ENCODE results near the gene LMOD2. TPM values are rescaled to one million over a fixed set of nuclear protein-coding genes. Genes with fewer than 3 reads are reported as not detected.

Gene LMOD2
- not detected in 2 replicates for polyA plus RNA-seq (2011; rRNA removed)
- not detected in 2 replicates for polyA minus RNA-seq (2011; rRNA and poly(A)+ RNA removed)

DNA sequence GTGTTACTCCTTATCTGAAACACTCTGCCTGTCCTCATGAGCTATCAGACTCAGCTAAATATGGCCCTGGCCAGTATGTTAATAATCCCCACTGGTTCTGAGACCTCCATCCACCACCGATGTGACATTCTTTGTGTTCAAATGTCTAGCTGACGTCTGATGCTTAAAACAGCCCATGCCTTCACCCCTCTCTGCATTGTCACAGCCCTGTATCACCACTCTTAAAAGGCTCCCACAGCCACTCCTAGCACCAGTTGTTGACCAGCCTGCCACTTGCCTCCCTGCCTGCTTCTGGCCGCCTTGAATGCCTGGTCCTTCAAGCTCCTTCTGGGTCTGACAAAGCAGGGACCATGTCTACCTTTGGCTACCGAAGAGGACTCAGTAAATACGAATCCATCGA is at the start of gene LMOD2:
Gene LMOD2, plus strand, starts transcription at position 253 of the 400 bp plus-strand sequence. Its CDS starts 98 bp downstream, at position 351.
- Histone ChIP-seq H3K4me3 (ENCODE audit: low read depth, low read length) (no peak within 1 kb of the TSS), H3K36me3 (ENCODE audit: control insufficient read depth, insufficient read depth, low read length) (no peaks in the 10 kb centered on the region), H3K27me3 (ENCODE audit: control insufficient read depth, insufficient read depth, low read length) (peaks cover 1% of the 10 kb centered on the region; the same call in 1 of the 2 replicates)
- DNase-seq (ENCODE audit: low read depth): no peak
- ChIA-PET CTCF (interaction anchor here (1.9 to 2.4 kb wide), 2 partner anchors 11 to 46 kb away, joined by 4 to 11 read pairs; no protein-coding TSS in a partner anchor), POLR2A (no interaction called here)
- TF ChIP-seq CTCF (IDR thresholded peaks at IDR 0.05; ENCODE audit: insufficient read depth, low read depth, low read length): no peak

GRCh38 chr7:123607423-123607975 is 48.2 kb upstream of the LMOD2 start:
- DNase-seq (ENCODE audit: low read depth): no peak
- H3K4me3 ChIP-seq (ENCODE audit: low read depth, low read length): no peak overlapping the region
- ChIA-PET CTCF (no interaction called here), POLR2A (no interaction called here)
- TF ChIP-seq CTCF (IDR thresholded peaks at IDR 0.05; ENCODE audit: insufficient read depth, low read depth, low read length): no peak
- no peaks in the 10 kb centered on the region for H3K27me3 ChIP-seq (ENCODE audit: control insufficient read depth, insufficient read depth, low read length)
- no peaks in the 10 kb centered on the region for H3K36me3 ChIP-seq (ENCODE audit: control insufficient read depth, insufficient read depth, low read length)

DNA sequence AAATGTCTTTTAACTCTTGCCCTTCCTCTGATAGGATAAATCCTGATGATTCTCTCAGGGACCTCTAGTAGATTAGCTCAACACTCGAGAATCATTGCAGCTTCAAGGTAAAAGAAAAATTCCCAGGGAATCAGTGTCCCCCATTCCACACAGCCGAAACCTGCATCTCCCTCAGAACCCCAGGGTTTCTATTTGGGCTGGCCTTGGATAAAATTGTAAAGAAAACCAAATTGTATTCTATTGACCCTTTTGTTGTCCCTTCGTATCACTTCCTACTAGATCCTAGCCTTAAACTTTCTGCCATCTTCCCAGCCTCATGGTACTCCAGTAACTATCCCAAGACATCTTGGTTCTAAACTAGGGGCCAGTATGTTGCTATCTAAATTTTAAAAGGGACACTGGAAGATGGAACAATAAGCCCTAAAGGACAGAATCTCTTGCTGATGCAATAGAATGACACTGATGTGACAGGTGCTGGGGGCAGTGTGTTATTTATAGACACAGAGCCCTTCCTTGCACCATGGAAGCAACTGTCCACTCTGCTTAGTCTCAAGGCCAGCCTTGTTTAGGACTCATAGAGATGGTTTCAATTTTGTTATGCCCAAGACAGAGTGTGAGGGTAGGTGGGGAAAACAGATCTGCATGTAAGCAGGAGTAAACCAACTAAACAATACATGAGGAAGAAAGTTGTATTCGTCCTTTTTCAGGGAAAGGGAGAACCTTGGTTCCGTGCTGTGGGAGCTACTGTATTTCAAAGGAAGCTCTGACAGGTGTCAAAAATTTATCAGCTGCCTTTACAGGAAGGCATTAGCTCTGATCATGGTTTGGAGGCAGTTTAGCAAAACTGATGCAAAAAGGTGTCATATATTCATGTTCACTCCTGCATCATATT is 46.4 kb upstream of the LMOD2 start:
- no peak overlapping the region for H3K4me3 ChIP-seq (ENCODE audit: low read depth, low read length)
- ChIA-PET POLR2A (no interaction called here), CTCF (interaction anchor here (1.0 kb wide), 1 partner anchor 15 kb away, joined by 3 read pairs; no protein-coding TSS in a partner anchor)
- no peaks in the 10 kb centered on the region for H3K36me3 ChIP-seq (ENCODE audit: control insufficient read depth, insufficient read depth, low read length)
- H3K27me3 ChIP-seq (ENCODE audit: control insufficient read depth, insufficient read depth, low read length): no peaks in the 10 kb centered on the region
- DNase-seq (ENCODE audit: low read depth): no peak
- no peak for TF ChIP-seq CTCF (IDR thresholded peaks at IDR 0.05; ENCODE audit: insufficient read depth, low read depth, low read length)

GRCh38 chr7:123609883-123610239 is 45.8 kb upstream of the LMOD2 start:
- no peaks in the 10 kb centered on the region for H3K36me3 ChIP-seq (ENCODE audit: control insufficient read depth, insufficient read depth, low read length)
- ChIA-PET POLR2A (no interaction called here), CTCF (interaction anchor here (1.0 kb wide), 1 partner anchor 15 kb away, joined by 3 read pairs; no protein-coding TSS in a partner anchor)
- no peaks in the 10 kb centered on the region for H3K27me3 ChIP-seq (ENCODE audit: control insufficient read depth, insufficient read depth, low read length)
- TF ChIP-seq CTCF (IDR thresholded peaks at IDR 0.05; ENCODE audit: insufficient read depth, low read depth, low read length): no peak
- no peak overlapping the region for H3K4me3 ChIP-seq (ENCODE audit: low read depth, low read length)
- DNase-seq (ENCODE audit: low read depth): no peak

DNA sequence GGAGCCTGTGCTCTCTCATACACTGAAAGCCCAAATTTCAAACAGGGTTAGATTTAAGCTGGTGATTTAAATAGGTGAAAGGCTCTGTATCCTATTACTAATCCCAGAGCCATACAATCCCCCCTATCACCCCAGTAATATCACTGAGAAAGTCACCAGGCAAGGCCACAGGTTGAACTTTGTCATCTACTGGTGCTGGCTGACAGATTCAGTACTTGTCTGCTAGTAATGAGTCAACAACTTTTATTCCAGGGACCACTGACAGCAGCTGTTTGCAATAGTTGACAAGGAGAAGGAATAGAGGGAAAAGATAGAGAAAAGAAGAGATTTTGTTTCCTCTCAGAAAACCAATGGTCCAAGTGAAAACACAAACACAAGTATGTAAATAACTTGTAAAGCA is 43.6 kb upstream of the LMOD2 start:
- no peak for TF ChIP-seq CTCF (IDR thresholded peaks at IDR 0.05; ENCODE audit: insufficient read depth, low read depth, low read length)
- no peaks in the 10 kb centered on the region for H3K36me3 ChIP-seq (ENCODE audit: control insufficient read depth, insufficient read depth, low read length)
- CTCF ChIA-PET: interaction anchor here (0.9 to 5.7 kb wide), 2 partner anchors 12 to 31 kb away, joined by 5 to 20 read pairs; no protein-coding TSS in a partner anchor
- no peak overlapping the region for H3K4me3 ChIP-seq (ENCODE audit: low read depth, low read length)
- POLR2A ChIA-PET: no interaction called here
- DNase-seq (ENCODE audit: low read depth): no peak
- no peaks in the 10 kb centered on the region for H3K27me3 ChIP-seq (ENCODE audit: control insufficient read depth, insufficient read depth, low read length)

Data from BJ (cell line).